Sigmoid colon (tissue), 4 donors: ENCODE results near the gene MRPL24.

Source experiments
- CTCF ChIP-seq, 4 experiments: fragments of 450-650 bp in 3 of 4; fragments of 200-600 bp in 1 of 4; IDR thresholded peaks; one replicate each; pipeline ENCODE4 v1.5.1; 2016 to 2019; ENCODE audit warnings: antibody characterized with exemption in 4 of 4, mild to moderate bottlenecking in 3 of 4, moderate library complexity in 2 of 4
- EP300 ChIP-seq, 4 donors: sonication (generic); formaldehyde crosslinking; IDR thresholded peaks; one replicate each; pipeline ENCODE4 v1.6.1; 2017; ENCODE audit warnings: antibody characterized with exemption in 4 of 4
- POLR2A ChIP-seq, 2 donors: fragments of 450-650 bp; IDR thresholded peaks; one replicate each; pipeline ENCODE4 v1.6.1; 2016; ENCODE audit warnings: antibody characterized with exemption in 2 of 2, mild to moderate bottlenecking in 2 of 2, moderate library complexity in 2 of 2

DNA sequence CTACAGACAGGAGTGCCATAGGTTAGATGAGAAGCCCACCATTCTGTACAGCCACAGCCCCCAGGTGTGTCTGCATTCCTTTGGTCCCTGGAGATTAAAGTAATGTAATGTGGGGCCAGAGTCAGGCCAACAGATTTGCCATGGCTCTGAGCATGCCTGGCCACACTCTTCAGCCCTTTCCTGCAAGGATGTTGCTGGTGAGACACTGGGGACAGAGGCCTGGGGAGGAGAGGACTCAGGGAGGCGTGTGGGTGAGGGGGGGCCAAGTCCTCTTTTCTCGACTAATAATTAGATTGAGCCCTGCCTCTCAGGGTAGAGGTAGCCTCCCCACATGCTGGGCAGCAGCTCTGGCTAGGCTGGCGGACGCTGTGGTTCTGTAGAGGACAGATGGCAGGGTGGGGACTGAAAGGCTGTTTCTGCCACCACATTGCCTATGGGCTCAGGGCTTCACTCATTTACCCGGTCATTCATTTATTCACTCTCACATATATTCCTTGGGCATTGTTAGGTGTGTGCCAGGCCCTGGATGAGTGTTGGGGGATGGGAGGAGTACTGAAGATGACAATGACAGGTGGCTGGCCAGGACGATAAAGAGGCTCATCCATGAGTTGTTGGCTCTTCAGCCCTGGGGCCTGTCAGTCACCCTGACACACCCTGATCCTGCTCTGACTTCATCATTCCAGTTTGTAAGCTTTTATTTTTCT, 19.4 kb upstream of the MRPL24 start:
- no peak for TF ChIP-seq CTCF (IDR thresholded peaks at IDR 0.05)
- TF ChIP-seq POLR2A (IDR thresholded peaks at IDR 0.05): no peak
- TF ChIP-seq EP300 (IDR thresholded peaks at IDR 0.05): no peak
